GM12878 (cell line): ENCODE results near the gene SSMEM1. TPM values are rescaled to one million over a fixed set of nuclear protein-coding genes. Genes with fewer than 3 reads are reported as not detected.

Experiments
- ATAC-seq: fragments of 200-7000 bp; cut with Tn5 transposase; 3 replicates; pipeline ENCODE4 v1.9.1; 2020; ENCODE audit warnings: mild to moderate bottlenecking, moderate library complexity
- BruUV-seq: library from RNA; stranded (reverse); fragments of 400-500 nt; replicated peaks from 2 replicates; lab custom pipeline; 2021; lab: Mats Ljungman, UMichigan
- CTCF ChIA-PET: fragments of 300-600 bp; sonication (Branson Sonifier 250); formaldehyde crosslinking; extraction: SDS; loops from one replicate; lab custom pipeline; 2021; ENCODE audit warnings: inconsistent platforms; lab: Yijun Ruan, JAX
- POLR2A ChIA-PET: fragments of 350-600 bp; formaldehyde crosslinking; extraction: SDS; loops from one replicate; lab custom pipeline; 2021; ENCODE audit warnings: inconsistent platforms; lab: Charles Lee
- RAD21 ChIA-PET: fragments of 300-600 bp; sonication (Branson Sonifier 250); formaldehyde crosslinking; loops from one replicate; lab custom pipeline; 2023; ENCODE audit warnings: antibody characterized with exemption; ENCODE audit not compliant: unreplicated experiment; lab: Charles Lee
- SMC1A ChIA-PET: fragments of 300-600 bp; sonication (Branson Sonifier 250); formaldehyde crosslinking; loops from one replicate; lab custom pipeline; 2023; ENCODE audit not compliant: unreplicated experiment, uncharacterized antibody; lab: Charles Lee
- DNase-seq: peaks from one replicate; pipeline ENCODE4 v3.0.0-alpha.2; 2011; ENCODE audit warnings: low read depth, low spot score
- FAIRE-seq: peaks from 3 replicates; lab custom pipeline; 2011; peaks lifted over from hg19 to GRCh38; lab: Jason Lieb, UNC
- H2AFZ ChIP-seq: 2 replicates; pipeline ENCODE4 v1.6.0; 2011; ENCODE audit warnings: low read depth, low read length, control low read depth; ENCODE audit not compliant: control insufficient read depth
- H3K27ac ChIP-seq: 2 replicates; pipeline ENCODE4 v1.5.1; 2011; ENCODE audit warnings: control low read depth; ENCODE audit not compliant: control insufficient read depth, insufficient read depth
- H3K27me3 ChIP-seq, 2 experiments: replicated peaks in 1 of 2; 2 replicates each; pipeline versions ENCODE4 v1.6.0 to v1.6.1; 2011; ENCODE audit warnings: low read length in 1 of 2; ENCODE audit not compliant: control insufficient read depth in 2 of 2, insufficient read depth in 2 of 2
- H3K36me3 ChIP-seq, 2 experiments: 2 replicates each; pipeline ENCODE4 v1.5.1; 2011; ENCODE audit warnings: low read length in 1 of 2; ENCODE audit not compliant: control insufficient read depth in 2 of 2, insufficient read depth in 2 of 2
- H3K4me1 ChIP-seq: 2 replicates; pipeline ENCODE4 v1.6.1; 2011; ENCODE audit warnings: mild to moderate bottlenecking, low read length, moderate library complexity, mixed read lengths; ENCODE audit not compliant: control insufficient read depth, insufficient read depth
- H3K4me2 ChIP-seq: 2 replicates; pipeline ENCODE4 v1.6.0; 2011; ENCODE audit warnings: control low read depth; ENCODE audit not compliant: control insufficient read depth, insufficient read depth
- H3K4me3 ChIP-seq: fragments of 200-600 bp; sonication (generic); 2 replicates; pipeline ENCODE4 v1.5.1; 2016
- H3K79me2 ChIP-seq: 2 replicates; pipeline ENCODE4 v1.6.0; 2011; ENCODE audit warnings: low read length; ENCODE audit not compliant: control insufficient read depth, insufficient read depth
- H3K9ac ChIP-seq: 2 replicates; pipeline ENCODE4 v1.8.0; 2011; ENCODE audit warnings: low read length, control low read depth, mixed read lengths; ENCODE audit not compliant: control insufficient read depth, insufficient read depth
- H3K9me3 ChIP-seq: replicated peaks from 3 replicates; pipeline ENCODE4 v1.5.1; 2011; ENCODE audit warnings: mild to moderate bottlenecking, low read length; ENCODE audit not compliant: control insufficient read depth, insufficient read depth
- H4K20me1 ChIP-seq: 2 replicates; pipeline ENCODE4 v1.6.0; 2011; ENCODE audit not compliant: control insufficient read depth, insufficient read depth
- BHLHE40 ChIP-seq, 2 experiments: fragments of 450-650 bp in 1 of 2; IDR thresholded peaks; 2 replicates each; pipeline ENCODE4 v1.6.1; 2011 to 2017; ENCODE audit warnings: low read depth in 2 of 2, borderline replicate concordance in 1 of 2, improper control_type of control experiment in 1 of 2, low read length in 1 of 2, mild to moderate bottlenecking in 1 of 2
- HDAC2 ChIP-seq: fragments of 200-600 bp; sonication (generic); IDR thresholded peaks from 2 replicates; pipeline ENCODE4 v1.6.1; 2017
- IKZF1 ChIP-seq: fragments of 450-650 bp; conservative IDR thresholded peaks from 2 replicates; pipeline ENCODE4 v1.6.1; 2017; ENCODE audit warnings: antibody characterized with exemption, mild to moderate bottlenecking
- IRF4 ChIP-seq: IDR thresholded peaks from 2 replicates; pipeline ENCODE4 v1.6.1; 2011; ENCODE audit warnings: low read depth, low read length
- JUND ChIP-seq: IDR thresholded peaks from 2 replicates; pipeline ENCODE4 v1.6.1; 2012; ENCODE audit warnings: low read depth, mild to moderate bottlenecking, low read length, improper control_type of control experiment, moderate library complexity
- MTA2 ChIP-seq: fragments of 450-650 bp; IDR thresholded peaks from 2 replicates; pipeline ENCODE4 v1.6.1; 2016; ENCODE audit warnings: low read depth, mild to moderate bottlenecking, moderate library complexity
- MTA3 ChIP-seq: IDR thresholded peaks from 2 replicates; pipeline ENCODE4 v1.6.1; 2012; ENCODE audit warnings: low read length, inconsistent platforms, borderline replicate concordance
- NR2F1 ChIP-seq: fragments of 450-650 bp; conservative IDR thresholded peaks from 2 replicates; pipeline ENCODE4 v1.6.1; 2017; ENCODE audit warnings: mild to moderate bottlenecking
- POU2F2 ChIP-seq: IDR thresholded peaks from 3 replicates; pipeline ENCODE4 v1.6.1; 2011; ENCODE audit warnings: low read depth, mild to moderate bottlenecking, low read length, borderline replicate concordance
- RAD51 ChIP-seq: fragments of 450-650 bp; IDR thresholded peaks from 2 replicates; pipeline ENCODE4 v1.6.1; 2016; ENCODE audit warnings: moderate library complexity, mild to moderate bottlenecking, inconsistent platforms
- SP1 ChIP-seq: IDR thresholded peaks from one replicate; pipeline ENCODE4 v1.6.1; 2011; ENCODE audit warnings: low read depth, low read length
- SREBF2 ChIP-seq: IDR thresholded peaks from 2 replicates; pipeline ENCODE4 v1.6.1; 2012; ENCODE audit warnings: mild to moderate bottlenecking, low read length
- YY1 ChIP-seq: IDR thresholded peaks from 2 replicates; pipeline ENCODE4 v1.6.1; 2011; ENCODE audit warnings: low read depth, mild to moderate bottlenecking, low read length
- ZNF24 ChIP-seq: fragments of 450-650 bp; IDR thresholded peaks from 2 replicates; pipeline ENCODE4 v1.6.1; 2017; ENCODE audit warnings: antibody characterized with exemption, mild to moderate bottlenecking
- WGBS: methylation state at CpG from one replicate; pipeline ENCODE4 v1.1.6; 2016; ENCODE audit warnings: low lambda C conversion rate; ENCODE audit not compliant: insufficient replicate concordance, insufficient coverage; ENCODE audit errors: missing lambda C conversion rate; 5-methylcytosine and 5-hydroxymethylcytosine counted together
- in situ Hi-C: fragments of 300-500 bp; cut with MboI; formaldehyde crosslinking; loops from 9 replicates; pipeline ENCODE4 v1.14.3; 2018; ENCODE audit warnings: mixed read lengths
- intact Hi-C: fragments of 100-400 bp; cut with micrococcal nuclease; formaldehyde crosslinking; loops from one replicate; pipeline ENCODE4 v1.14.2; 2022; ENCODE audit not compliant: unreplicated experiment
- polyA plus RNA-seq, 11 experiments: library from polyadenylated mRNA; depleted of rRNA in 4 of 11; unstranded in 6 of 11; stranded (reverse) in 5 of 11; fragments of >200 nt; fragmentation: Nextera tagmentation in 4 of 11; fragmentation: Illumina TruSeq in 1 of 11; extraction: Ambion mirVana in 4 of 11; extraction: Trizol in 1 of 11; gene quantifications; 1 replicate in 1 of 11; 2 replicates in 10 of 11; pipeline versions ENCODE4 v1.2.1 to v1.2.3, GENCODE V29; 2011 to 2016; ENCODE audit warnings: inconsistent platforms in 2 of 11, missing spikeins in 2 of 11, low read depth in 1 of 11
- total RNA-seq, 4 experiments: library from RNA; depleted of rRNA in 3 of 4; stranded (reverse); fragments of >200 nt in 3 of 4; fragmentation: Illumina TruSeq in 1 of 4; extraction: Trizol in 1 of 4; gene quantifications; 2 replicates each; pipeline versions ENCODE4 v1.2.1 to v1.2.3, GENCODE V29; 2013 to 2021
- TF ChIP-seq, protein P1 (sequence below): fragments of 450-650 bp; IDR thresholded peaks from 2 replicates; pipeline ENCODE4 v1.6.1; 2017; ENCODE audit warnings: borderline replicate concordance
- TF ChIP-seq, protein P2 (sequence below): fragments of 450-650 bp; IDR thresholded peaks from 2 replicates; pipeline ENCODE4 v1.6.1; 2017; ENCODE audit warnings: low read depth, mild to moderate bottlenecking, moderate library complexity

The SSMEM1 gene
- total and polyA plus RNA-seq, 10 of the 15 experiments (the other 5 are each of a cell fraction or from before 2014, with no cell fraction given), result not detected

DNA sequence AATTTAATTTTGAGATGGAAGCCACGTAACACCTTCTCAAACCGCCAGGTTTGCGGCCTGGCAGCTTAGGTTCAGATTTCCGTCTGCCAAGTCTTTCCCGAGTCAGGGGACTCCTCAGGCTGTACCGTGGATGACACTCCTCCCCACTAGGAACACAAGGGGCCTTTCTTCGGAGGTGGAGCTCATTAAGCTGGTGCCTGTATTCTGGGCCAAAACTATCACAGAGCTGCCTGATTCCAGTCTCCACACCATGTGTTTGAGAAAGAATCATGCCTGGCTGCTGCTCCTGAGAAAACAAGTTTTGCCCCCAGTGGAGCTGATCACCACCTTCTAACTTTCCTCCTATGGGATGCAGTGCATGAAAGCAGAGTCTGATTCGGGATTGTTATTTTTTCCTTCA lies 47.2 kb upstream of the SSMEM1 start (continued):
- TF ChIP-seq, protein P1, sequence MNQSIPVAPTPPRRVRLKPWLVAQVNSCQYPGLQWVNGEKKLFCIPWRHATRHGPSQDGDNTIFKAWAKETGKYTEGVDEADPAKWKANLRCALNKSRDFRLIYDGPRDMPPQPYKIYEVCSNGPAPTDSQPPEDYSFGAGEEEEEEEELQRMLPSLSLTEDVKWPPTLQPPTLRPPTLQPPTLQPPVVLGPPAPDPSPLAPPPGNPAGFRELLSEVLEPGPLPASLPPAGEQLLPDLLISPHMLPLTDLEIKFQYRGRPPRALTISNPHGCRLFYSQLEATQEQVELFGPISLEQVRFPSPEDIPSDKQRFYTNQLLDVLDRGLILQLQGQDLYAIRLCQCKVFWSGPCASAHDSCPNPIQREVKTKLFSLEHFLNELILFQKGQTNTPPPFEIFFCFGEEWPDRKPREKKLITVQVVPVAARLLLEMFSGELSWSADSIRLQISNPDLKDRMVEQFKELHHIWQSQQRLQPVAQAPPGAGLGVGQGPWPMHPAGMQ, result no peak
- TF ChIP-seq MTA2, result no peak
- TF ChIP-seq SREBF2, result no peak
- no peak for TF ChIP-seq YY1
- no peak for TF ChIP-seq JUND
- no peak for TF ChIP-seq RAD51
- TF ChIP-seq, all 136 proteins: peak for 0

DNA sequence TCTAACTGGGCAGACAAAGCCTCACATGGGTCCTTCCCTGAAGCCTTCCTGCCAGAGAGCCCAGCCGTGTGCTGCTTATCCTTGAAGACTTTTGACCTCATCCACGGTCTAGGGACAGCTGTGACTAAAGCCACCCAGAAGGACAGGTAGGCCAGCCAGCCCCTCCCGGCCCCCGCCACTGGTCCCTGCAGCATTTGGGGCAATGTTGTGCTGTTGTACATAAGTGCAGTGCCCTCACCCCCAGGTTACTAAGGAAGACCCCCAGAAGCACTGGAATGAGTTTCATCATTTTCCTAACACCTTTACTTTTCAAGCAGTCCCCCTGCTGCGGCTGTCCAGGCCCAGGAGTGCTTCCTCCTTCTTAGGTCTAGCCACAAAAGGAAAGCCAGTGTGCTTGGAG lies 45.5 kb upstream of the SSMEM1 start:
- Histone ChIP-seq H3K9ac (no peak overlapping the region), H3K36me3 (peaks cover 7% of the 10 kb centered on the region in 2 experiments)
- ATAC-seq, result no peak

More for the DNA sequence above, 45.5 kb upstream of the SSMEM1 start:
- Histone ChIP-seq H4K20me1 (no peaks in the 10 kb centered on the region), H3K27me3 (no peaks in the 10 kb centered on the region), H3K27ac (no peak overlapping the region), H2AFZ (no peak overlapping the region), H3K4me1 (no peaks in the 10 kb centered on the region), H3K9me3 (no peaks in the 10 kb centered on the region), H3K4me3 (no peak overlapping the region), H3K79me2 (no peaks in the 10 kb centered on the region), H3K4me2 (no peak overlapping the region)
- WGBS, result 99% methylated on average over 5 of the region's 5 CpGs
- SMC1A ChIA-PET, result interaction anchor here (0.6 kb wide), 1 partner anchor 479 kb away, joined by 3 read pairs; no protein-coding TSS in a partner anchor
- CTCF ChIA-PET, result no interaction called here
- FAIRE-seq, result no peak
- POLR2A ChIA-PET, result no interaction called here
- TF ChIP-seq BHLHE40 (IDR thresholded peaks at IDR 0.05; ENCODE audit: borderline replicate concordance in 1 of 2, low read depth in 2 of 2, low read length in 1 of 2) (no peak), SP1 (no peak), IKZF1 (no peak), NR2F1 (no peak), ZNF24 (no peak), MTA3 (no peak), HDAC2 (no peak), IRF4 (no peak), POU2F2 (no peak)
- TF ChIP-seq, protein P2, sequence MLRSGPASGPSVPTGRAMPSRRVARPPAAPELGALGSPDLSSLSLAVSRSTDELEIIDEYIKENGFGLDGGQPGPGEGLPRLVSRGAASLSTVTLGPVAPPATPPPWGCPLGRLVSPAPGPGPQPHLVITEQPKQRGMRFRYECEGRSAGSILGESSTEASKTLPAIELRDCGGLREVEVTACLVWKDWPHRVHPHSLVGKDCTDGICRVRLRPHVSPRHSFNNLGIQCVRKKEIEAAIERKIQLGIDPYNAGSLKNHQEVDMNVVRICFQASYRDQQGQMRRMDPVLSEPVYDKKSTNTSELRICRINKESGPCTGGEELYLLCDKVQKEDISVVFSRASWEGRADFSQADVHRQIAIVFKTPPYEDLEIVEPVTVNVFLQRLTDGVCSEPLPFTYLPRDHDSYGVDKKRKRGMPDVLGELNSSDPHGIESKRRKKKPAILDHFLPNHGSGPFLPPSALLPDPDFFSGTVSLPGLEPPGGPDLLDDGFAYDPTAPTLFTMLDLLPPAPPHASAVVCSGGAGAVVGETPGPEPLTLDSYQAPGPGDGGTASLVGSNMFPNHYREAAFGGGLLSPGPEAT, result no peak
- RAD21 ChIA-PET, result no interaction called here
- intact Hi-C loops, result no loop called here
- no peak for DNase-seq
- no TSS peak for BruUV-seq
- in situ Hi-C loops, result no loop called here
